ENCODE data around the gene LPP.

DNA sequence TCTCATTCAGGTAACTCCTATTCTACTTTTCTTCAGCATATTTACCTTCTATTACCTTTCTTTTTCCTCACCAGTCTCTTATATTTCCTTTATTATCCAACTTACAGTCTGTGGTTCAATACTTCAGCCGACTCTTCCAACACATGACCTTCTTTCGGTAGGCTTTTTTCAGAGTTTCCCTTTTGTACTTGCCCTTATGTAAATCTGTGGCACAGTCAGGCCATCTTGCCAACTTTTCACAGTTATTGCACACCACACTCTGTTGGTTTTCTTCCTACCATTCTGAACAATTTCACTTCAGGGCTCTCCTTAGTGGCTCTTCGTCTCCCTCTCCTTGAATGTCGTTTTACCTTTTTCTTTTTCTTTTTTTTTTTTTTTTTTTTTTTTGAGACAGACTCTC lies 427.8 kb downstream of the LPP start:
- no peak for TF ChIP-seq FOXM1 (IDR thresholded peaks at IDR 0.05; ENCODE audit: low read depth)
- no peak for TF ChIP-seq FOXM1 (CRISPR knock-in tag; IDR thresholded peaks at IDR 0.05; ENCODE audit: low read depth)
- no peak for TF ChIP-seq ZFP36 (IDR thresholded peaks at IDR 0.05; ENCODE audit: low read depth, low read length, partially characterized antibody)
- TF ChIP-seq, protein P1, sequence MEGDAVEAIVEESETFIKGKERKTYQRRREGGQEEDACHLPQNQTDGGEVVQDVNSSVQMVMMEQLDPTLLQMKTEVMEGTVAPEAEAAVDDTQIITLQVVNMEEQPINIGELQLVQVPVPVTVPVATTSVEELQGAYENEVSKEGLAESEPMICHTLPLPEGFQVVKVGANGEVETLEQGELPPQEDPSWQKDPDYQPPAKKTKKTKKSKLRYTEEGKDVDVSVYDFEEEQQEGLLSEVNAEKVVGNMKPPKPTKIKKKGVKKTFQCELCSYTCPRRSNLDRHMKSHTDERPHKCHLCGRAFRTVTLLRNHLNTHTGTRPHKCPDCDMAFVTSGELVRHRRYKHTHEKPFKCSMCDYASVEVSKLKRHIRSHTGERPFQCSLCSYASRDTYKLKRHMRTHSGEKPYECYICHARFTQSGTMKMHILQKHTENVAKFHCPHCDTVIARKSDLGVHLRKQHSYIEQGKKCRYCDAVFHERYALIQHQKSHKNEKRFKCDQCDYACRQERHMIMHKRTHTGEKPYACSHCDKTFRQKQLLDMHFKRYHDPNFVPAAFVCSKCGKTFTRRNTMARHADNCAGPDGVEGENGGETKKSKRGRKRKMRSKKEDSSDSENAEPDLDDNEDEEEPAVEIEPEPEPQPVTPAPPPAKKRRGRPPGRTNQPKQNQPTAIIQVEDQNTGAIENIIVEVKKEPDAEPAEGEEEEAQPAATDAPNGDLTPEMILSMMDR (IDR thresholded peaks at IDR 0.05 in 2 of 3, conservative IDR thresholded peaks at IDR 0.05 in 1 of 3; ENCODE audit: insufficient read depth in 2 of 3, low read depth in 1 of 3, low read length in 3 of 3) = no peak
- TF ChIP-seq, protein P2, sequence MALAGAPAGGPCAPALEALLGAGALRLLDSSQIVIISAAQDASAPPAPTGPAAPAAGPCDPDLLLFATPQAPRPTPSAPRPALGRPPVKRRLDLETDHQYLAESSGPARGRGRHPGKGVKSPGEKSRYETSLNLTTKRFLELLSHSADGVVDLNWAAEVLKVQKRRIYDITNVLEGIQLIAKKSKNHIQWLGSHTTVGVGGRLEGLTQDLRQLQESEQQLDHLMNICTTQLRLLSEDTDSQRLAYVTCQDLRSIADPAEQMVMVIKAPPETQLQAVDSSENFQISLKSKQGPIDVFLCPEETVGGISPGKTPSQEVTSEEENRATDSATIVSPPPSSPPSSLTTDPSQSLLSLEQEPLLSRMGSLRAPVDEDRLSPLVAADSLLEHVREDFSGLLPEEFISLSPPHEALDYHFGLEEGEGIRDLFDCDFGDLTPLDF (CRISPR knock-in tag; IDR thresholded peaks at IDR 0.05) = no peak
- TF ChIP-seq ZNF274 (IDR thresholded peaks at IDR 0.05; ENCODE audit: borderline replicate concordance, low read depth, low read length) = no peak
- no peak for TF ChIP-seq TRIM24 (IDR thresholded peaks at IDR 0.05)
- TF ChIP-seq, protein P3, sequence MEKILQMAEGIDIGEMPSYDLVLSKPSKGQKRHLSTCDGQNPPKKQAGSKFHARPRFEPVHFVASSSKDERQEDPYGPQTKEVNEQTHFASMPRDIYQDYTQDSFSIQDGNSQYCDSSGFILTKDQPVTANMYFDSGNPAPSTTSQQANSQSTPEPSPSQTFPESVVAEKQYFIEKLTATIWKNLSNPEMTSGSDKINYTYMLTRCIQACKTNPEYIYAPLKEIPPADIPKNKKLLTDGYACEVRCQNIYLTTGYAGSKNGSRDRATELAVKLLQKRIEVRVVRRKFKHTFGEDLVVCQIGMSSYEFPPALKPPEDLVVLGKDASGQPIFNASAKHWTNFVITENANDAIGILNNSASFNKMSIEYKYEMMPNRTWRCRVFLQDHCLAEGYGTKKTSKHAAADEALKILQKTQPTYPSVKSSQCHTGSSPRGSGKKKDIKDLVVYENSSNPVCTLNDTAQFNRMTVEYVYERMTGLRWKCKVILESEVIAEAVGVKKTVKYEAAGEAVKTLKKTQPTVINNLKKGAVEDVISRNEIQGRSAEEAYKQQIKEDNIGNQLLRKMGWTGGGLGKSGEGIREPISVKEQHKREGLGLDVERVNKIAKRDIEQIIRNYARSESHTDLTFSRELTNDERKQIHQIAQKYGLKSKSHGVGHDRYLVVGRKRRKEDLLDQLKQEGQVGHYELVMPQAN (IDR thresholded peaks at IDR 0.05; ENCODE audit: borderline replicate concordance) = no peak
- no peak for TF ChIP-seq PKNOX1 (IDR thresholded peaks at IDR 0.05)

All from K562 (cell line).